Heart left ventricle (tissue), 16 donors: ENCODE data around the gene SRGAP1. TPM values are rescaled to one million over a fixed set of nuclear protein-coding genes. Genes with fewer than 3 reads are reported as not detected.

Source experiments
- ATAC-seq, 4 donors: fragments of 200-7000 bp; cut with Tn5 transposase; one replicate each; pipeline ENCODE4 v1.9.1; 2020 to 2022; ENCODE audit warnings: moderate library complexity in 4 of 4, mild to moderate bottlenecking in 3 of 4, moderate number of reproducible peaks in 1 of 4
- DNase-seq, 5 donors: peaks; one replicate each; pipeline ENCODE4 v3.0.0-alpha.2; 2020
- H3K27ac ChIP-seq, 12 donors: fragments of 200-600 bp; sonication (generic) in 4 of 12; one replicate each; pipeline versions ENCODE4 v1.5.0 to v1.8.0; 2016 to 2022; ENCODE audit warnings: mild to moderate bottlenecking in 2 of 12
- H3K27me3 ChIP-seq, 9 donors: fragments of 200-600 bp; sonication (generic) in 2 of 9; one replicate each; pipeline versions ENCODE4 v1.5.1 to v1.8.0; 2016 to 2022; ENCODE audit warnings: mild to moderate bottlenecking in 3 of 9
- H3K36me3 ChIP-seq, 9 donors: fragments of 200-600 bp; sonication (generic) in 2 of 9; one replicate each; pipeline versions ENCODE4 v1.5.0 to v1.8.0; 2018 to 2022; ENCODE audit warnings: mild to moderate bottlenecking in 2 of 9
- H3K4me1 ChIP-seq, 12 donors: fragments of 200-600 bp; sonication (generic) in 4 of 12; one replicate each; pipeline versions ENCODE4 v1.5.0 to v1.8.0; 2016 to 2022; ENCODE audit warnings: mild to moderate bottlenecking in 3 of 12
- H3K4me3 ChIP-seq, 12 donors: fragments of 200-600 bp; sonication (generic) in 4 of 12; one replicate each; pipeline versions ENCODE4 v1.5.0 to v1.8.0; 2017 to 2022; ENCODE audit warnings: mild to moderate bottlenecking in 9 of 12, moderate library complexity in 4 of 12
- H3K9me3 ChIP-seq, 12 donors: fragments of 200-600 bp; sonication (generic) in 4 of 12; one replicate each; pipeline versions ENCODE4 v1.5.0 to v1.8.0; 2016 to 2022; ENCODE audit warnings: mild to moderate bottlenecking in 1 of 12
- CTCF ChIP-seq, 12 donors: fragments of 200-600 bp; sonication (generic) in 4 of 12; IDR thresholded peaks; one replicate each; pipeline versions ENCODE4 v1.5.0 to v1.8.0; 2018 to 2022; ENCODE audit warnings: antibody characterized with exemption in 12 of 12, mild to moderate bottlenecking in 5 of 12
- POLR2A ChIP-seq, 2 donors: fragments of 450-650 bp; IDR thresholded peaks; one replicate each; pipeline ENCODE4 v1.6.1; 2017; ENCODE audit warnings: antibody characterized with exemption in 2 of 2, mild to moderate bottlenecking in 2 of 2, moderate library complexity in 2 of 2
- WGBS, 4 donors: extraction: QIAGEN DNeasy Blood & Tissue Kit in 2 of 4; methylation state at CpG; one replicate each; pipeline versions ENCODE4 v1.1.5 to v1.1.7; 2013 to 2018; 5-methylcytosine and 5-hydroxymethylcytosine counted together
- intact Hi-C, 10 donors: fragments of 100-400 bp; cut with DNase I; formaldehyde crosslinking; loops; one replicate each; pipeline versions ENCODE4 v1.11.1 to v1.14.2; 2022
- polyA plus RNA-seq, 2 donors: library from polyadenylated mRNA; stranded (reverse); fragments of 200-250 nt; gene quantifications; one replicate each; pipeline ENCODE4 v1.2.3, GENCODE V29; 2013
- total RNA-seq, 9 donors: library from RNA; depleted of rRNA in 2 of 9; stranded (reverse); fragments of >200 nt in 2 of 9; fragmentation: NEBNext Ultra II Directional in 3 of 9; extraction: Animal tissue kit (Norgen Biotek cat#: 25700) in 3 of 9; gene quantifications; one replicate each; pipeline versions ENCODE4 v1.1.0 to v1.2.4, GENCODE V29; 2016 to 2023
- donor health status: ischemic (EF 13 %, LVEDD 7.1; RV severe dilation, severe dysfunction).
- donor health status: healthy with polysubstance abuse.
- donor health status: DM: no; HTN: yes; CAD: no.
- donor health status: DM: no; HTN: no; CAD: no.
- donor health status: ischemic (EF 25% LVEDD 6.9; RV normal size, moderate dysfunction).
- donor health status: ischemic (EF 25% LVEDD 5.7; RV mildly dilated, moderate dysfunction).
- donor health status: healthy.
- donor health status: DM: yes; HTN: yes; CAD: no.
- donor health status: ischemic (EF 35%, LVEDD 5.7; RV mildly dilated, moderate dysfunction).
- donor health status: nonischemic (EF 11% LVEDD 7.7; RV severe dilation, severe dysfunction).
- donor health status: DM: yes; HTN: yes; CAD: no.
- donor health status: PGD.
- donor health status: ischemic (EF 29% LVEDD 5.4; RV normal size, mild dysfunction).
- donor health status: nonischemic (EF 23%, LVEDD 6.1; RV moderate dilation, normal function).

SRGAP1 gene
- total and polyA plus RNA-seq, 11 donors, result 1.3 to 10.6 (median 4.5) TPM

- DNase-seq, result no peak
- Histone ChIP-seq H3K27ac (no peak overlapping the region), H3K9me3 (peaks cover 0 to 8% (median 2%) of the 10 kb centered on the region in 12 donors), H3K27me3 (no peaks in the 10 kb centered on the region), H3K36me3 (peaks cover 0 to 28% (median 14%) of the 10 kb centered on the region in 9 donors), H3K4me3 (no peak overlapping the region), H3K4me1 (no peaks in the 10 kb centered on the region)
- TF ChIP-seq CTCF (IDR thresholded peaks at IDR 0.05), result no peak
- TF ChIP-seq POLR2A (IDR thresholded peaks at IDR 0.05), result no peak
- no peak for ATAC-seq
- intact Hi-C loops, result no loop called here
- WGBS, 4 donors, result 97 to 100% (median 99%) methylated on average over 1 of the region's 1 CpG
Observed at GRCh38 chr12:64139021-64139420, 294.5 kb downstream of the SRGAP1 start.

GRCh38 chr12:64142382-64142781 is 297.9 kb downstream of the SRGAP1 start:
- no peak overlapping the region for H3K4me3 ChIP-seq
- no peaks in the 10 kb centered on the region for H3K9me3 ChIP-seq
- DNase-seq (no peak), ATAC-seq (no peak)
- no peak overlapping the region for H3K27ac ChIP-seq
- TF ChIP-seq CTCF (IDR thresholded peaks at IDR 0.05), result no peak
- TF ChIP-seq POLR2A (IDR thresholded peaks at IDR 0.05), result no peak
- no peaks in the 10 kb centered on the region for H3K27me3 ChIP-seq
- H3K36me3 ChIP-seq, result peaks cover 0 to 31% (median 14%) of the 10 kb centered on the region in 9 donors
- intact Hi-C loops, result no loop called here
- 94 to 97% (median 95%) methylated on average over 7 of the region's 7 CpGs for WGBS, 4 donors
- H3K4me1 ChIP-seq, result no peaks in the 10 kb centered on the region

- H3K9me3 ChIP-seq, result no peaks in the 10 kb centered on the region
- ATAC-seq, result no peak
- peaks cover 0 to 29% (median 14%) of the 10 kb centered on the region in 9 donors for H3K36me3 ChIP-seq
- no peak overlapping the region for H3K4me3 ChIP-seq
- TF ChIP-seq CTCF (IDR thresholded peaks at IDR 0.05) (no peak), POLR2A (IDR thresholded peaks at IDR 0.05) (no peak)
- no peak for DNase-seq
- H3K27ac ChIP-seq, result no peak overlapping the region
- 95 to 97% (median 96%) methylated on average over 6 to 7 of the region's 7 CpGs for WGBS, 4 donors
- no peaks in the 10 kb centered on the region for H3K4me1 ChIP-seq
- H3K27me3 ChIP-seq, result no peaks in the 10 kb centered on the region
- intact Hi-C loops, result no loop called here
Observed at GRCh38 chr12:64142784-64143183, 298.3 kb downstream of the SRGAP1 start.

- no peak for TF ChIP-seq POLR2A (IDR thresholded peaks at IDR 0.05)
- TF ChIP-seq CTCF (IDR thresholded peaks at IDR 0.05), result no peak
- no peaks in the 10 kb centered on the region for H3K9me3 ChIP-seq
- WGBS, 4 donors, result 97 to 98% (median 97%) methylated on average over 5 of the region's 5 CpGs
- H3K4me3 ChIP-seq, result no peak overlapping the region
- no peaks in the 10 kb centered on the region for H3K4me1 ChIP-seq
- no peaks in the 10 kb centered on the region for H3K27me3 ChIP-seq
- peaks cover 0 to 25% (median 14%) of the 10 kb centered on the region in 9 donors for H3K36me3 ChIP-seq
- intact Hi-C loops, result no loop called here
- no peak for ATAC-seq
- no peak overlapping the region for H3K27ac ChIP-seq
- no peak for DNase-seq
Observed at GRCh38 chr12:64145226-64145625, 300.7 kb downstream of the SRGAP1 start.
